GM19372 (cell line): ENCODE results near the gene HOXB13.

ENCODE experiments used
- ATAC-seq: cut with Tn5 transposase; IDR thresholded peaks from one replicate; pipeline ENCODE4 v1.9.1; 2021; ENCODE audit warnings: mild to moderate bottlenecking, low read depth, moderate library complexity; ENCODE audit not compliant: unreplicated experiment

The HOXB13 gene

GRCh38 chr17:48749621-48750553 lies 21.3 kb upstream of the HOXB13 start:
- no peak for ATAC-seq

DNA sequence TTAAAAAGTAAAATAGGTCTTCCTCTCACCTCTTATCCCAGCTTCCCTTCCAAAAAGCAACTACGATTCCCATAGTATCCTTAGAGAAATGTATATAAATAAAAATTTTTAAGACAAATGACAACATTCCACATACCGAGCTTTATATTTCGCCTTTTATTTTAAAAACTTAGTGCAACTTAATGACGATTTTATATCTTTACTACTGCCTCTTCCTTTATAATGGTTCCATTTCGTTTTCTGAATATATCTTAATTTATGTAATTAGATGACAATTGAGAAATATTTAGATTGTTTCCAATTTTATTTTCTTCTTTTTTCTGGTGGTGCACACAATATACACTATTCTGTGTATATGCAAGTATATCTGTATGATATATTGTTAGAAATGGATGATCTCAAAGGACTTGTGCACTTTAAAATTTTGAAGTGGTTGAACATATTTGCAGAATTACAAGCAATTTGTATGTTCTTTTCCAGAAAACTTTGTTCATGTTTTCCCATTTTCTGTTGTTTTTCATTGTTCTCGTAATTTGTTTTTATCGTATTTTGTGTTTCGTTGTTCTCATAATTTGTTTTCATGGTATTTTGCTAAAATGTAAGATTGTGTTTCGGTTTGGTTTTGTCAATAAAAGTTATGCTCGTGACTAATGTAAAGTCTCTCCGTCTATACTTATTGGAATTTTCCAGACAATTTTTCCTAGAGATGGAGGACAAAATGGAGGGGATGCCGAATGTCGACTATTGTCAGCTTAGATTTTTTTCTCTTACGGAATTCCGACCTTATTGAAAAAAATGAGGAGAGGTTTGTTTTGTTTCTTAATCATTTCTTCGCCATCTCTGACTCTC lies 20.4 kb upstream of the HOXB13 start:
- no peak for ATAC-seq

GRCh38 chr17:48747445-48748363 lies 19.2 kb upstream of the HOXB13 start:
- no peak for ATAC-seq

- no peak for ATAC-seq
Measured at GRCh38 chr17:48746916-48747444, 18.4 kb upstream of the HOXB13 start.

DNA sequence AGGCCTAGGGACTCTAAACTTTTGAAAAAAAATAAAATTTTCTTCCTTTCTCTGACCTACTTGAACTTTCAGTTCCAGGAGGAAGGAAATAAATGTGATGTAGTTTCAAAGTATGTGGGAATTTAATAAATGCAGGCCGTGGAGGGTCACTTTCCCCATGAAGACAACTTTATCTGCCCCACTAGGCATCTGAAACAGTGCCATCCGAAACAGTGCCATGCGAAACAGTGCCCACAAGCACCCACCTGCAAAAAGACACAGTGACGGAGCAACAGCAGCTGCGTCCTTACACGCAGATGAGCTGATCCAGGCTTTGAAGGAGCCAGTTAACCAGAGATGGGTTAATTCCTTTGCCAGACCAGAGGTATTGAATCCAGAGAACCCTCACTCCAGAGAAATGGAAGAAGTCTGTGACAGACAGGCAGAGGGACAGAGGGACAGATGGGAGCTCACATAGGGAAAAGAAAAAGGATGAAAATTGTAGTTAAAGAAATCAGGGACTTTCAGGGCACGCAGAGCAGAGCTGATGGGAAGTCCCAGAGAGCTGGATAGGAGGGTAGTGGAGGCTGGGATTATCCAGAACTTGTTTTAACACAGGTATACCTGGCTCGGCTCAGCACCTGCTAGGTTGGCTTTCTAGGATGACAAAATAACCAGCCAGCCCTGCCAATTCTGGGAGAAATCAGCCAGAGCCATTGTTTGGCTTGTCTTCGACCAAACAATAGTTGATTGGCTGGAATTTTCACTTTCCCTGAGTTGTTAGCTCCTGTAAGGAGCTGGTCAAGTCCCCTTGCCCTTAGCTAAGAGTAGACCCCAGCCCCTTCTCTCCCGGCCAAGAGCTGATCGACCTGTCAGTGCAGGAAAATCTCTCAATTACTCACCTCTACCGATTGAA lies 17.1 kb upstream of the HOXB13 start:
- no peak for ATAC-seq

DNA sequence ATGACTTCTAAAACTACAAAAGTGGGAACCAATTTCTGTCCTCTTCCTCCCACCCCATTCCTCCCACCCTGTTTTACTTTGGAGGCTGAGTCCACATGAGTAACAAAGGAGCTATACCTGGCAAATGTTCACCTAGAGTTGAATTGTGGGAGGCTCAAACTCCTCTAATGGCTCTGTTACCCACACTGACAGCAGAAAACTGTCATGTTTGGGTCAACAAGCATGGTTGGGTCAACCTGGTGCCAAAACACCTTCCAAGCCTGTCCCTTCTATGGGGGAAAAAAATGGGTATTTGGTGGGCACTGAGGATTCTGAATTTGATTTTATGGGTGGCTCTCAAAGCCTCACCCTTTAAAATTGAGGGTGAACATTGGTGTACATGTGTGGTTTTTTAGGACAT lies 12.0 kb upstream of the HOXB13 start:
- ATAC-seq: no peak

DNA sequence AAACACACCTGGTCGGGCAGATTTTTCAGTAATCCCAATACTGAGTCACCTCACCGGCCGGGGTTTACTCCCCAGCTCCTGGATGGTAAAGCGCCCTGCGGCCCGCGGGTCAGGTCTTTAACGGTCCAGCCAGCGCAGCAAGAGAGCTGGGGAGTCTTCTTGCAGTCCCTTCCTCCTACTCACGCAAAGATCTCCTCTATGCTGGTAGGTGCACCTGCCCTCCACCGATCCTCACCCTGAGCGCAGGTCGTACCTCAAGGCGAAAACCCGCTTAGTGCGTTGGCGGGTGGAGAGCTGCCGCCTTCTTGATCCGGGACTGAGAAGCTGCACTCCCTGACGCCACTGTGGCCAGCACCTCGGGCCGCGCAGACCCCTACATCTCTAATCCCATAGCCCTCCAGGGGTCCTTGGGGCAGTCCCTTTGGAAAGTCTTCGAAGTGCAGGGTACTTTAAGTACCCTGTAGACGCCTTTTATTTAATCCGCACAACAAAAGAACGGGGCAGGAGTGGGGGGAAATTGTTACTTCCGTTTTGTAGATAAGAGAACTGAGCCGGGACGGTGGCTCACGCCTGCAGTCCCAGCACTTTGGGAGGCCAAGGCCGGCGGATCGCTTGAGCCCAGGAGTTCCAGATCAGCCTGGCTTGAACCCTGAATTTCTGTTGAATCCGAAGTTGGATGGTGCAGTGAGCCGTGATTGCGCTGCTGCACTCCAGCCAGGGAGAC lies 10.4 kb upstream of the HOXB13 start:
- no peak for ATAC-seq

GRCh38 chr17:48738424-48738802 lies 9.9 kb upstream of the HOXB13 start:
- no peak for ATAC-seq

GRCh38 chr17:48737330-48738043 lies 8.9 kb upstream of the HOXB13 start:
- no peak for ATAC-seq

GRCh38 chr17:48735062-48735351 lies 6.5 kb upstream of the HOXB13 start:
- ATAC-seq: no peak

DNA sequence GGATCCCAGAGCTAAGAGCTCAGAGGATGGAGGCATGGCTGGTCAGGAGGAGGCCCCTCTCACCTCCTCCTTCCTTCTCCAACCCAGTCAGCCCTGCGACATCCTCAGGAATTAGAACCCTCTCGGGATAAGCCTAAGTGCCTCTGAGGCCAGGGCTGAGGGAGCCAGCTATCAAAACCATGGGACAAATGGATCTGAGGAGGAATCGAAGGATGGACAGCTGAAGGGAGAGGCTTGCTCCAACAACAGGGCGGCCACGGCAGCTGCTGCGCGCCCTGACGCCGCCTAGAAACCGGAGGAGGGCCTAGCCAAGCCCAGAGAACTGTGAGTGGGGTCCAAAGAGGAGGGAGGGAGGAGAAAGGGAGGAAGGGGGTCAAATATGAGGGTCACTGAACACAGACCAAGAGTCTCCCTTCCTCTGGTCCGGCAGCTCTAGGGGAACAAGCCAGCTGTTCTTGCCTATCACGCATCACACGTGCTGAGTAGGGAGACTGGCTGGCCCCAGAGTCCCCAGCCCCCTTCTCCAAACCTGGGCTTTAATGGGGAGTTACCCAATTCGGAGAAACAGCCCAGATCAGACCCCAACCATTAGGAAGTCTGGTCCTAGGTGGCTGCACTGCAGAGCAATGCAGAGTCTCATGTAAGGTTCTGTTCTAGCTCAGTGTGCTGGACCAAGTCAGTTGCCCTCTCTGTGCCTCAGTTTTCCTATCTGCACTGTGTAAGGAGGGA lies 5.9 kb upstream of the HOXB13 start:
- ATAC-seq: no peak

- ATAC-seq: no peak
Measured at GRCh38 chr17:48733632-48734328, 5.2 kb upstream of the HOXB13 start.

DNA sequence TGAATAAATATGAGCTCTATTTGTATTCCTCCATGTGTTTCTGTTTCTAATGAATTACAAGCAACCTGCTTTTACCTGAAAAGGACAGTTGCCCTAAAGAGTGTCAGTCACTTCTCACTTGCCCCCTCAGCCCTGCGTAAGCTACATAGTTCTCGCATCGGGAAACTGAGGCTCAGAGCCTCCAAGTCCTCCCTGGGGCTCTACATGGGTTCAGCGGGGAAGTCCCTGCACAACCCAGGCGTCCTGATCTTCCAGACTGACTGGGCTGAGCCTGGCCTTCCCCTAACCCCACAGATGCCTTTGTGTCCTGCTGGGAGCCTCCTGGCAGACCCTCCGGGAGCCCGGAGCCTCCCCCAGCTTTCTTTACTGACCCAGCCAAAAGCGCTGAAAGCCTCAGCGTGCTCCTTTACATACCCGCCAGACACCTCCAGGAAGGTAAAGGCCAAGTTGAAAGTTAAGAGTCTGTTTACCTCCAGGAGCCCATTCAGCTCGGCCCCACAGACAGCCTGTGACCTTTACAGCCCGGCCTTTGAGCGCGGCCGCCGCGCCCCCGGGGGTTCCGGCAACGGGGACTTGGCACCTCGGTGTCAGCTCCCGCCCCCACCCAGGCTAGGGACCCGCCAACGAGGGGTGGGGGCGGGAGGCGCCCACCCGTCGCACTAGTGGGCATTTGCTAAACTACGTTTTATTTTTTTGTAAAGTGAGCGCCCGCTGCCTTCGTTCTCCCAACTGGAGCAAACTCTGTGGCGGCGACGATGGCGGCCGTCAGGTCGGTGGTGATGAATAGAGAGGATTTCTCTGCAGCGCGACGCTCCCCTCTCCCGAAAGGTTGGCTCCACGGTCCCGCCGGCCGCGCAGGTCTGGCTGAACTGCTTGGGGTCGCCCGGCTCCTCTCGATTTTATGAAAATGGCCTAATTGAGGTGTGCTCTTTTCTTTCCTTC lies 4.4 kb upstream of the HOXB13 start:
- no peak for ATAC-seq

- ATAC-seq: no peak
Measured at GRCh38 chr17:48731355-48731754, 2.8 kb upstream of the HOXB13 start.

DNA sequence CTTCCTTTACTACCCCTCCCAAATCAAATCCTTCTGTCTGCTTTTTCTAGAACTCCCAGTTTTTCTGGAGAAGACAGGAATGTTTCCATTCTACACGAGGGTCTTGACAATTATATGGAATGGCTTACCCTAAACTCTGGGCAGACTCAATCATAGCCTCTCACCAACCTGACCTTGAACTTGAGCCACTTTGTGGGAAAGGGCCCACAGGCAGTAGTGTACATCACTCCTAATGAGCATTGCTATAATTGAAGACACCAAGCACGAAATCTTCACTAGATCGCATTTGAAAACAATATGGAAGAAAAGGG lies 1.6 kb upstream of the HOXB13 start:
- ATAC-seq: no peak
